ENCODE measurements around the gene NR6A1.

GRCh38 chr9:124493218-124493617, 277.9 kb downstream of the NR6A1 start:
- TF ChIP-seq CTCF (conservative IDR thresholded peaks at IDR 0.05; ENCODE audit: low read length) (no peak), EZH2phosphoT487 (IDR thresholded peaks at IDR 0.05; ENCODE audit: borderline replicate concordance) (no peak)

Data from Loucy (cell line).